GM20000 (cell line): Measurements from ENCODE around the gene AUNIP.
A peak's percentile ranks its signal among the peaks of the same experiment; 100 is the strongest.

Experiments
- DNase-seq: peaks from one replicate; pipeline ENCODE4 v3.0.0; 2012; ENCODE audit warnings: low spot score
- TF ChIP-seq, protein P1 (sequence below): IDR thresholded peaks from 2 replicates; pipeline ENCODE4 v1.5.1; 2012; ENCODE audit warnings: mild to moderate bottlenecking, control low read depth; ENCODE audit errors: extremely low read depth, missing control alignments

AUNIP gene

GRCh38 chr1:25896266-25896665, 37.0 kb upstream of the AUNIP start:
- TF ChIP-seq, protein P1, sequence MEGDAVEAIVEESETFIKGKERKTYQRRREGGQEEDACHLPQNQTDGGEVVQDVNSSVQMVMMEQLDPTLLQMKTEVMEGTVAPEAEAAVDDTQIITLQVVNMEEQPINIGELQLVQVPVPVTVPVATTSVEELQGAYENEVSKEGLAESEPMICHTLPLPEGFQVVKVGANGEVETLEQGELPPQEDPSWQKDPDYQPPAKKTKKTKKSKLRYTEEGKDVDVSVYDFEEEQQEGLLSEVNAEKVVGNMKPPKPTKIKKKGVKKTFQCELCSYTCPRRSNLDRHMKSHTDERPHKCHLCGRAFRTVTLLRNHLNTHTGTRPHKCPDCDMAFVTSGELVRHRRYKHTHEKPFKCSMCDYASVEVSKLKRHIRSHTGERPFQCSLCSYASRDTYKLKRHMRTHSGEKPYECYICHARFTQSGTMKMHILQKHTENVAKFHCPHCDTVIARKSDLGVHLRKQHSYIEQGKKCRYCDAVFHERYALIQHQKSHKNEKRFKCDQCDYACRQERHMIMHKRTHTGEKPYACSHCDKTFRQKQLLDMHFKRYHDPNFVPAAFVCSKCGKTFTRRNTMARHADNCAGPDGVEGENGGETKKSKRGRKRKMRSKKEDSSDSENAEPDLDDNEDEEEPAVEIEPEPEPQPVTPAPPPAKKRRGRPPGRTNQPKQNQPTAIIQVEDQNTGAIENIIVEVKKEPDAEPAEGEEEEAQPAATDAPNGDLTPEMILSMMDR = no peak
- no peak for DNase-seq

- TF ChIP-seq, protein P1 = peak; percentile 88
- DNase-seq = peak; percentile 92
Measured at GRCh38 chr1:25895365-25895990, 36.2 kb upstream of the AUNIP start.

- DNase-seq = no peak
- TF ChIP-seq, protein P1 = no peak
Measured at GRCh38 chr1:25893116-25893515, 33.9 kb upstream of the AUNIP start.

DNA sequence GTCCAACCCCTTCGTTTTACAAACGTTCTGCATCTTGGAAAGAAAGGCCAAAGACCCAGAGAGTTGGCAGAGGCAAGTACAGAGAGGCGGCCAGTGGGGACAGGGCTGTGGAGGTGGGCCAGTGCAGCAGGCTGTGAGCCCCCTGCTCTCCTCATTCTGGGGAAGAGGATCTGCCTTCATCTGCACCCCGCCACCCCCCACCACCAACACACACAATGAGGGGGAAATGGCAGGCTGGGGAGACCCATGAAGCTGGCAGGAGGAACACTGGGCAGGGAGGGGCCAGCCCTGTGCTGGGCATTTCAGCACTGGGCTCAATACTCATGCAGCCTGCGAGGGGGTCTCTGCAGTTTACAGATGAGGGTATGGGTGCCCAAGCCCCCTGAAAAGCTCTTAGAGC, 32.3 kb upstream of the AUNIP start:
- TF ChIP-seq, protein P1 = no peak
- DNase-seq = no peak

GRCh38 chr1:25890239-25891034, 31.2 kb upstream of the AUNIP start:
- no peak for DNase-seq
- TF ChIP-seq, protein P1 = no peak

DNA sequence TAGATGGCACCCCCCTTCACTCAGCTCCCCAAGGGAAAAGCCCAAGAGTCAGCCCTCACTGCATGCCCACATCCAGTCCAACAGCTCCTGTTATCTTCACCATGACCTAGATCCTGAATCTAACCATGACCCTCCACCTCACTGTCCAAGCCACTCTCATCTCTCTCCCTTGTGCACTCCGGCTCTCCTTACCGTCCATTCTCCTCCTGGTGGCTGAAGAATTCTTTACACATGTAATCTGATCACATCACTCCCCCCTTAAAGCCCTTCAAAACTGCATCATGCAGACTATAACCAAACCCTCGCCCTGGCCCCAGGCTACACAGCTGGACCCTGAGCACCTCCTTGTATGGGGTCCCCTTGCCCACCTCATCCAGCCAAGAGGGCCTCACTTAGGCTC, 30.2 kb upstream of the AUNIP start:
- DNase-seq = no peak
- TF ChIP-seq, protein P1 = no peak

DNA sequence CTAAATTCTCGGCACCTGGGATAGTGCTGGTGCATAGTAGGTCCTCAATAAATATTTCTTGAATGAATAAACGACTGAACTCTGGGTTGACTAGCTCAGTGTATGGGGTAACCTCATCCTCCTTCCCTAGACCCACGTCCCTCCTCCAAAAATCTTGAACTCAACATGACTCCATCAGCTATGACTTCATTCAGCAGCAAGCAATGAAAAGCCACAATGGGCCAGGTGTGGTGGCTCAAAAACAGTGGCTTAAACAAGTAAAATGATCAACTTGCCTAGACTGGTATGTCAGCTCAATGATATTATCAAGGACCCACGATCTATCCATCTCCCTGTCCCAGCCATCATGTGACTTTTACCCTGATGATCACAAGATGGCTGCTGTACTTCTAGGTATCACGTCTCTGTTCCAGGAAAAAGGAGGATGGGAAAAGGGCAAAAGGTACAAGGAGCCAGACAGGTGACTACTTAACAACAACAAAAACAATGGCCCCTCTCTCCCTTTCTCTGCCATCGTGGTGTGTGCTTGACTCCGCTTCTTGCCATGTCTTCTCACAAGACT, 29.2 kb upstream of the AUNIP start:
- TF ChIP-seq, protein P1 = no peak
- DNase-seq = no peak
